Measurements from ENCODE around the gene CDC42EP4. TPM values are rescaled to one million over a fixed set of nuclear protein-coding genes. Genes with fewer than 3 reads are reported as not detected.
"Not testable (repeated sequence)": the region's sequence is repeated elsewhere in the genome, so short reads cannot be mapped to it uniquely, and the experiment has no call there.

Gene CDC42EP4
- total and polyA plus RNA-seq, 7 donors, result 10.7 to 24.4 (median 18.3) TPM

DNA sequence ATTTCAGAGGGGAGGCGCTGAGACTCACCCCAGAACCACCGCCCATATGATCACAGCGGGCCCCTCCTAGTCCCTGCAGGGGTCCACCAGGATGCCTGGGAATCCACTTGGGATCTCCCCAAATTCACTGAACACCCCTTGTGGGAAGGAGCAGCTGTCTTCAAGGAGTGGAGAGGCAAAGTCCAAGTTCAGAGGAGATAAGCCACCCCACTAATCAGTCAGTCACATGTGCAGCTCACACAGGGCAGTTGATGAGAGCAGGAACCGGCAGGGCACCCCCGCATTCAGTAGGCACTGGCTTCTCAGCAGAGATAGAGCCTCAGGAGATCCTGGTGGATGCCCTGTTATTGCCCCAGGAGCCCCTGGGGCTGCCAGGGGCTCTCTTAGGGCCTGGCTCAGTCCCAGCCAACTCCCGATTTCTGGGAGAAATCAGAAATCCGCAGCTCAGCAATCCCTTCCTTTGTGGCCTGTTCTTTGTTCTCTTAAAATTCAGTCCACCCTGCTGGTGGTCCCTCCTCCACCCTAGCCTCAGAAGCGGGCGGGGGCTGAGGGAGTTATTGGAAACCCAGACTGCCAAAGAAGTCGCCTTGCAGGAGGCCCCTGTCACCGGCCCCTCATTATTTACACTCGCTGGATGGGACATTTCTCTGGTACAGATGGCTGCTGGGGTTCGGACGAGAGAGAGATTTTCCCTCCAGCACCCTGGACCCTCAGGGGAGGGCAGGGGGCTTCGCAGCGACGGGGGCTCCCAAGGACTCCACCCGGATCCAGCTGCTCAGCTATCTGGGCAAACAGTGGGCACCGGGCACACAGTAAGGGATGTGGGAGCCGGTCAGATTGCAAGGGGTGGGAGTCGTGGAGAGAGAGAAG, 1.8 kb downstream of the CDC42EP4 start:
- no peaks in the 10 kb centered on the region for H3K27me3 ChIP-seq (ENCODE audit: insufficient read depth in 3 of 3, low read length in 2 of 3)
- no peaks in the 10 kb centered on the region for H3K36me3 ChIP-seq (ENCODE audit: insufficient read depth in 1 of 2, low read depth in 1 of 2)
- peak overlapping the region; percentile 85 for H3K4me3 ChIP-seq
- intact Hi-C loops (cut with DNase I), result loop anchor here (2.0 to 5.0 kb wide), 3 partner anchors 47 to 57 kb away; no protein-coding TSS in a partner anchor
- ATAC-seq (no peak), DNase-seq (no peak)
- WGBS, 3 donors, result 22 to 38% (median 26%) methylated on average over 21 of the region's 21 CpGs
- peak overlapping the region; percentile 87 for H3K27ac ChIP-seq
- no peaks in the 10 kb centered on the region for H3K9me3 ChIP-seq
- peaks cover 28% of the 10 kb centered on the region for H3K4me1 ChIP-seq
- TF ChIP-seq, protein P1, sequence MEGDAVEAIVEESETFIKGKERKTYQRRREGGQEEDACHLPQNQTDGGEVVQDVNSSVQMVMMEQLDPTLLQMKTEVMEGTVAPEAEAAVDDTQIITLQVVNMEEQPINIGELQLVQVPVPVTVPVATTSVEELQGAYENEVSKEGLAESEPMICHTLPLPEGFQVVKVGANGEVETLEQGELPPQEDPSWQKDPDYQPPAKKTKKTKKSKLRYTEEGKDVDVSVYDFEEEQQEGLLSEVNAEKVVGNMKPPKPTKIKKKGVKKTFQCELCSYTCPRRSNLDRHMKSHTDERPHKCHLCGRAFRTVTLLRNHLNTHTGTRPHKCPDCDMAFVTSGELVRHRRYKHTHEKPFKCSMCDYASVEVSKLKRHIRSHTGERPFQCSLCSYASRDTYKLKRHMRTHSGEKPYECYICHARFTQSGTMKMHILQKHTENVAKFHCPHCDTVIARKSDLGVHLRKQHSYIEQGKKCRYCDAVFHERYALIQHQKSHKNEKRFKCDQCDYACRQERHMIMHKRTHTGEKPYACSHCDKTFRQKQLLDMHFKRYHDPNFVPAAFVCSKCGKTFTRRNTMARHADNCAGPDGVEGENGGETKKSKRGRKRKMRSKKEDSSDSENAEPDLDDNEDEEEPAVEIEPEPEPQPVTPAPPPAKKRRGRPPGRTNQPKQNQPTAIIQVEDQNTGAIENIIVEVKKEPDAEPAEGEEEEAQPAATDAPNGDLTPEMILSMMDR (IDR thresholded peaks at IDR 0.05), result no peak

DNA sequence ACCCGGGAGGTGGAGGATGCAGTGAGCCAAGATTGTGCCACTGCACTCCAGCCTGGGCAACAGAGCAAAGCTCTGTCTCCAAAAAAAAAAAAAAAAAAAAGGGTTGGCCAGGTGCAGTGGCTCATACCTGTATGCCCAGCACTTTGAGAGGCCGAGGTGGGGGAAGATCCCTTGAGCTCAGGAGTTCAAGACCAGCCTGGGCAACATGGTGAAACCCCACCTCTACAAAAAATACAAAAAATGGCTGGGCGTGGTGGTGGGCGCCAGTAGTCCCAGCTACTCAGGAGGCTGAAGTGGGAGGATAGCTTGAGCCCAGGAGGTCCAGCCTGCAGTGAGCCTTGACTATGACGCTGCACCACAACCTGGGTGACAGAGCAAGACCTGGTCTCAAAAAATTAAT, 2.8 kb downstream of the CDC42EP4 start:
- ATAC-seq; H3K27me3 ChIP-seq (ENCODE audit: insufficient read depth in 3 of 3, low read length in 2 of 3); H3K36me3 ChIP-seq (ENCODE audit: insufficient read depth in 1 of 2, low read depth in 1 of 2); H3K9me3 ChIP-seq; intact Hi-C loops (cut with DNase I); DNase-seq: not testable (repeated sequence)
- 71 to 85% (median 74%) methylated on average over 5 of the region's 5 CpGs for whole genome bisulfite sequencing, 3 donors
- Histone ChIP-seq H3K27ac (peak overlapping the region; percentile 87), H3K4me3 (peak overlapping the region; percentile 85), H3K4me1 (peaks cover 37% of the 10 kb centered on the region)

DNA sequence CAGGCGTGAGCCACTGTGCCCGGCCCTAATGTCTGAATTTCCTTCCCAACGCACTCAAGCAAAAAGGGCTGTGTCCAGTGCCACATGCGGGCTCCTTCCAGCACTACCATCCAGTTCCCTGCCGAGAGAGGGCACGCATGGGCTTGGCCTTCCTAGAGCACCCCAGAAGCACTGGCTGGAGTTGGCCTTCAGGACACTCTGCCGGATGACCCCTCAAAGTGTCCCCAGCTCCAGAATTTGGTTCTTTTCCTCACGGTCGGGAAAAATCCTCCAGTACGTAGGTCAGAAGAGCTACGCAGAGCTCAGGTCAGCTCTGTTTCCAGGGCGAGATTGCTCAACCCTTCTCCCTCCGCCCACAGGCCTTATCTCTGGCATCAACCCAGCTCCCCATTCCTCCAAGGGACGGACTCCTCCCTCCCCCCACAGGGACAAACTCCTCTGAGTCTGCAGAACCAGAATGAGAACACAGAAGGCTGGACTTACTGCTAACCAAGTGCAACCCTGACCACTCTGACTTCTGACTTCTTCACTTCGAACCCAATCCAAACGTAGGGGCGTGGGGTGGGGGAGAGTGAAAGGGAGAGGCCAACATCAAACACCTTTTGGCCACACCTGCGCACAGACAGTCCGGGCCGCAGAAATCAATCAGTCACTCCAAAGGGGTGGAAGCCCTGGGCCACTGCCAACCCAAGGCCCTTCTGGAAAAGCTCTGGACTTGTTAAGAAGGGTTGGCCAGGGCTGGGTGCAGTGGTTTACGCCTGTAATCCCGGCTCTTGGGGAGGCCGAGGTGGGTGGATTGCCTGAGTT, 3.6 kb downstream of the CDC42EP4 start:
- no peaks in the 10 kb centered on the region for H3K27me3 ChIP-seq (ENCODE audit: insufficient read depth in 3 of 3, low read length in 2 of 3)
- H3K4me3 ChIP-seq, result peak overlapping the region; percentile 85
- TF ChIP-seq, protein P1 (IDR thresholded peaks at IDR 0.05), result no peak
- H3K36me3 ChIP-seq (ENCODE audit: insufficient read depth in 1 of 2, low read depth in 1 of 2), result no peaks in the 10 kb centered on the region
- H3K27ac ChIP-seq, result peak overlapping the region; percentile 87
- ATAC-seq (peak in 1 of 4 donors; percentile 8), DNase-seq (peak; percentile 65 to 80)
- peaks cover 39% of the 10 kb centered on the region for H3K4me1 ChIP-seq
- WGBS, 3 donors, result 28 to 48% (median 34%) methylated on average over 23 of the region's 23 CpGs
- intact Hi-C loops (cut with DNase I), result no loop called here
- no peaks in the 10 kb centered on the region for H3K9me3 ChIP-seq

DNA sequence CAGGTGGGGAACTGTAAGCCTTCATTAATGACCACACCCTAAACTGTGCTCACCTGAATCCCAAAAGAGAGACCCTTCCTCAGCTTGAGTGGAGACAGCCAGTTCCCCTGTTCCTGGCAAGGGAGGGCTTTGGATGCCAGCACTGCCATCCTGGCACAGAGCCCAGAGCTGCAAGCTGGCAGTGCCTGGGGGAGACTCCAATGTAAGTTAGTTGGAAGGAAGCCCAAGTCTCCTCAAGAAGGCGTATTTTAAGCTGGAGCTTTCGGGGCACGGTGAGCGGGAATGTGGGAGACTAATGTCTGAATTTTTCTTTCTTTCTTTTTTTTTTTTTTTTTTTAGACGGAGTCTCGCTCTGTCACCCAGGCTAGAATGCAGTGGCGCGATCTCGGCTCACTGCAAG, 4.7 kb downstream of the CDC42EP4 start:
- no peak overlapping the region for H3K4me3 ChIP-seq
- WGBS, 3 donors, result 52 to 73% (median 73%) methylated on average over 7 to 9 of the region's 9 CpGs
- ATAC-seq (no peak), DNase-seq (no peak)
- TF ChIP-seq, protein P1 (IDR thresholded peaks at IDR 0.05), result no peak
- no peaks in the 10 kb centered on the region for H3K27me3 ChIP-seq (ENCODE audit: insufficient read depth in 3 of 3, low read length in 2 of 3)
- intact Hi-C loops (cut with DNase I), result no loop called here
- H3K27ac ChIP-seq, result peak overlapping the region; percentile 87
- no peaks in the 10 kb centered on the region for H3K9me3 ChIP-seq
- no peaks in the 10 kb centered on the region for H3K36me3 ChIP-seq (ENCODE audit: insufficient read depth in 1 of 2, low read depth in 1 of 2)
- H3K4me1 ChIP-seq, result peaks cover 39% of the 10 kb centered on the region
